ENCODE data around the gene CORO2B.

GRCh38 chr15:68636256-68636655, 57.5 kb downstream of the CORO2B start:
- TF ChIP-seq CTCF (IDR thresholded peaks at IDR 0.05) (no peak), POLR2A (IDR thresholded peaks at IDR 0.05) (no peak)

Data from uterus (tissue), 2 donors.